Right lobe of liver (tissue), 4 donors: ENCODE data around the gene JAK2.

Experiments
- POLR2A ChIP-seq: fragments of 450-650 bp; IDR thresholded peaks from one replicate; pipeline ENCODE4 v1.6.1; 2017; ENCODE audit warnings: antibody characterized with exemption, mild to moderate bottlenecking
- TF ChIP-seq, protein P1 (sequence below), 4 donors: fragments of 200-600 bp in 3 of 4; fragments of 450-650 bp in 1 of 4; IDR thresholded peaks; one replicate each; pipeline versions ENCODE4 v1.5.1 to v1.8.0; 2016 to 2022; ENCODE audit warnings: antibody characterized with exemption in 4 of 4, mild to moderate bottlenecking in 2 of 4
- donor health status: DM: no; HTN: no; CAD: no.
- donor health status: DM: no; HTN: no; CAD: no.
- donor health status: DM: no; HTN: yes; CAD: no.

DNA sequence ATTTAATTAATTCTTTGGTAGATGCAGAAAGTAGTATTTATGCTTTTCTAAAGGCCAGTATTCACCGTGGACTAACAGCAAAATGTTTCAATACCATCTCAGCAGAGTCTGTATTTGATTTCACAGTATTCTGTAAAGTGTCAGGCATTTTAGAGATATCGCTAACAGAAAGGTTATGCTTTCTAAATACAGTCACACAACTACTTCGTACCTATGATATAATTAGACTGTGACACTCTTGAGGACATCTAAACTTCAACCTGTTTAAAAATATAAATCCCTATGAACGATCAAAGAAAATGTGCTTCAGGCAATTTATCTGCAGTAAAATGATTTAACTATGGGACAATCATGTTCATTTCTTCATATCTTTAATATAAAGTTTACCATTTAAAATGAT, 41.7 kb upstream of the JAK2 start:
- TF ChIP-seq, protein P1, sequence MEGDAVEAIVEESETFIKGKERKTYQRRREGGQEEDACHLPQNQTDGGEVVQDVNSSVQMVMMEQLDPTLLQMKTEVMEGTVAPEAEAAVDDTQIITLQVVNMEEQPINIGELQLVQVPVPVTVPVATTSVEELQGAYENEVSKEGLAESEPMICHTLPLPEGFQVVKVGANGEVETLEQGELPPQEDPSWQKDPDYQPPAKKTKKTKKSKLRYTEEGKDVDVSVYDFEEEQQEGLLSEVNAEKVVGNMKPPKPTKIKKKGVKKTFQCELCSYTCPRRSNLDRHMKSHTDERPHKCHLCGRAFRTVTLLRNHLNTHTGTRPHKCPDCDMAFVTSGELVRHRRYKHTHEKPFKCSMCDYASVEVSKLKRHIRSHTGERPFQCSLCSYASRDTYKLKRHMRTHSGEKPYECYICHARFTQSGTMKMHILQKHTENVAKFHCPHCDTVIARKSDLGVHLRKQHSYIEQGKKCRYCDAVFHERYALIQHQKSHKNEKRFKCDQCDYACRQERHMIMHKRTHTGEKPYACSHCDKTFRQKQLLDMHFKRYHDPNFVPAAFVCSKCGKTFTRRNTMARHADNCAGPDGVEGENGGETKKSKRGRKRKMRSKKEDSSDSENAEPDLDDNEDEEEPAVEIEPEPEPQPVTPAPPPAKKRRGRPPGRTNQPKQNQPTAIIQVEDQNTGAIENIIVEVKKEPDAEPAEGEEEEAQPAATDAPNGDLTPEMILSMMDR (IDR thresholded peaks at IDR 0.05), result no peak
- TF ChIP-seq POLR2A, result no peak
